Measurements from ENCODE around the gene E4F1. TPM values are rescaled to one million over a fixed set of nuclear protein-coding genes. Genes with fewer than 3 reads are reported as not detected.

The E4F1 gene
- total RNA-seq, 1 experiment from 2014 or later = 30.1 TPM

DNA sequence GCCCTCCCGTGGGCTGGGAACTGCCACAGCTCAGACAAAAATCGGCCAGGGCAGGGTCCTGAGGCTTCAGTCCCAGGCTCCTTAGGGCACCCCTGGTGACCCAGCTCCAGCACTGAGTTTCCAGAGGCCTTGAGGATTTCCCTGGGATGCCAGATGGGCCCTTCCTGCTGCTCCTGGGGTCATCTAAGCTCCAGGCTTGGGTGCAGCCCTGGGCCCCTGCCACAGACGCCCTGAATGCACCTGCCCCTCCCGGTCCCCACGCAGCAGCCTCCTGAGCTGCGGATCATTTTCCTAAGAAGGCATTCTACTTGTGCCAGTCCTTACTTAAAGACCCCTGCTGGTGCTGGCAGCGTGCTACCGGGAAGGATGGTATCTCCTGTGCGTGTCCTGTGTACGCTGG lies 50.5 kb downstream of the E4F1 start:
- POLR2A ChIA-PET = no interaction called here
- H3K4me3 ChIP-seq (ENCODE audit: low read depth, low read length) = no peak overlapping the region
- H3K9me3 ChIP-seq = no peaks in the 10 kb centered on the region
- CTCF ChIA-PET = no interaction called here
- Mint-ChIP-seq H3K4me3 (ENCODE audit: unreplicated experiment) (no peak overlapping the region), H3K27ac (ENCODE audit: unreplicated experiment) (no peak overlapping the region), H3K4me1 (ENCODE audit: low read depth, unreplicated experiment) (peaks cover 7% of the 10 kb centered on the region), H3K36me3 (ENCODE audit: insufficient read depth, unreplicated experiment) (peaks cover 14% of the 10 kb centered on the region), H3K9me3 (ENCODE audit: unreplicated experiment) (no peaks in the 10 kb centered on the region), H3K27me3 (ENCODE audit: insufficient read depth, unreplicated experiment) (no peaks in the 10 kb centered on the region)
- no peaks in the 10 kb centered on the region for H3K27me3 ChIP-seq (replicated peaks; ENCODE audit: control insufficient read depth, insufficient read depth, low read length)
- no peak for DNase-seq
- intact Hi-C loops (cut with micrococcal nuclease; ENCODE audit: unreplicated experiment) = no loop called here
- no peaks in the 10 kb centered on the region for H3K36me3 ChIP-seq (ENCODE audit: control insufficient read depth, insufficient read depth, low read length)
- H3K4me1 ChIP-seq = 0 out of 2 replicates have a peak, but pooled peaks cover 6% of the 10 kb centered on the region
- BruUV-seq (replicated peaks) = no TSS peak
- TF ChIP-seq, protein P1, sequence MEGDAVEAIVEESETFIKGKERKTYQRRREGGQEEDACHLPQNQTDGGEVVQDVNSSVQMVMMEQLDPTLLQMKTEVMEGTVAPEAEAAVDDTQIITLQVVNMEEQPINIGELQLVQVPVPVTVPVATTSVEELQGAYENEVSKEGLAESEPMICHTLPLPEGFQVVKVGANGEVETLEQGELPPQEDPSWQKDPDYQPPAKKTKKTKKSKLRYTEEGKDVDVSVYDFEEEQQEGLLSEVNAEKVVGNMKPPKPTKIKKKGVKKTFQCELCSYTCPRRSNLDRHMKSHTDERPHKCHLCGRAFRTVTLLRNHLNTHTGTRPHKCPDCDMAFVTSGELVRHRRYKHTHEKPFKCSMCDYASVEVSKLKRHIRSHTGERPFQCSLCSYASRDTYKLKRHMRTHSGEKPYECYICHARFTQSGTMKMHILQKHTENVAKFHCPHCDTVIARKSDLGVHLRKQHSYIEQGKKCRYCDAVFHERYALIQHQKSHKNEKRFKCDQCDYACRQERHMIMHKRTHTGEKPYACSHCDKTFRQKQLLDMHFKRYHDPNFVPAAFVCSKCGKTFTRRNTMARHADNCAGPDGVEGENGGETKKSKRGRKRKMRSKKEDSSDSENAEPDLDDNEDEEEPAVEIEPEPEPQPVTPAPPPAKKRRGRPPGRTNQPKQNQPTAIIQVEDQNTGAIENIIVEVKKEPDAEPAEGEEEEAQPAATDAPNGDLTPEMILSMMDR (IDR thresholded peaks at IDR 0.05; ENCODE audit: insufficient read depth in 1 of 2, low read depth in 1 of 2, low read length in 1 of 2, severe bottlenecking in 1 of 2, unreplicated experiment in 1 of 2) = no peak

DNA sequence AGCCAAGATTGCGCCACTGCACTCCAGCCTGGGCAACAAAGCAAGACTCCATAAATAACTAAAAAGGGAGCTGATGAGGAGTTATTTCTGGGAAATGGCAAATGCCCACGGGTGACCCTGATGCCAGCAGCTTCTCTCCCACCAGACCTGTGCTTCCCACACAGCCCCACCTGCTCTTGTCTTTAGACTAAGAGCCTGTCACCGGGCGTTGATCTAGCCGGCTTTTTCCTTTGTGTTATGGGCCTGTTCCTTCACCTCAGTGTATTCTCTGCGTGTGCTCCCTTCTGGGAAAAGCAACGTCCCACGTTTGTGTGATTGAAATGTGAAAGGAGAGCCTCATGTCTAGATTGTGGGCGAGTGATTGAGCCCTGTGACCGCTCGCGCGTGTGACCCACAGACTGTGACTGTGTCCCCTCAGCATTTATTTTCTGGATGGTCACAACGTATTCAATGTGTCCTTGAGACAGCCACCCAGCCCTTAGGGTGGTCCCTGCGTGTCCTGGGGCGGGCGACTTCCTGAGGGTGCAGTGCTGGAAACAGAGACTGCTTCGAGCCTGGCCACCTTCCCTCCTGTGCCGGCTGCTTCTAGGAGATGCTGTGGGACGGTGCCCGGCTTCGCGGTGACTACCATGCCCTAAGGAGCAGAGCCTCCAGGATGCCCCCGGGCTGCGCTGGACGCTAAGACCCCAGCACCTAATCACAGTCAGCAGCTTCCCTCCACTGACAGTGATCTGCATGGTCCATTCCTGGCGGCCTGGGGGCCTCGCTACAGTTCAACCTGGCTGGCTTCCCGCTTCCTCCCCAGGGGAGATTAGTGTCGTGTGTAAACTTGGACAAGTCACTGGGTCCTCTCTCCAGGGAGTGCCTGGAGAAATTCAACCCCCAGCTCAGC lies 52.3 kb downstream of the E4F1 start:
- ChIA-PET CTCF (no interaction called here), POLR2A (interaction anchor here (0.6 kb wide), 3 partner anchors 10 to 255 kb away, joined by 4 to 6 read pairs (median 5); partner anchors contain the start of gene CEMP1)
- Histone ChIP-seq H3K9me3 (no peaks in the 10 kb centered on the region), H3K4me3 (ENCODE audit: low read depth, low read length) (no peak overlapping the region), H3K36me3 (ENCODE audit: control insufficient read depth, insufficient read depth, low read length) (no peaks in the 10 kb centered on the region), H3K4me1 (no peaks in the 10 kb centered on the region), H3K27me3 (replicated peaks; ENCODE audit: control insufficient read depth, insufficient read depth, low read length) (no peaks in the 10 kb centered on the region)
- Mint-ChIP-seq H3K4me1 (ENCODE audit: low read depth, unreplicated experiment) (no peaks in the 10 kb centered on the region), H3K36me3 (ENCODE audit: insufficient read depth, unreplicated experiment) (peaks cover 8% of the 10 kb centered on the region), H3K27ac (ENCODE audit: unreplicated experiment) (no peak overlapping the region), H3K27me3 (ENCODE audit: insufficient read depth, unreplicated experiment) (peaks cover 2% of the 10 kb centered on the region), H3K4me3 (ENCODE audit: unreplicated experiment) (no peak overlapping the region), H3K9me3 (ENCODE audit: unreplicated experiment) (no peaks in the 10 kb centered on the region)
- no peak for DNase-seq
- intact Hi-C loops (cut with micrococcal nuclease; ENCODE audit: unreplicated experiment) = no loop called here
- TF ChIP-seq, protein P1 (IDR thresholded peaks at IDR 0.05; ENCODE audit: insufficient read depth in 1 of 2, low read depth in 1 of 2, low read length in 1 of 2, severe bottlenecking in 1 of 2, unreplicated experiment in 1 of 2) = no peak
- no TSS peak for BruUV-seq (replicated peaks)

DNA sequence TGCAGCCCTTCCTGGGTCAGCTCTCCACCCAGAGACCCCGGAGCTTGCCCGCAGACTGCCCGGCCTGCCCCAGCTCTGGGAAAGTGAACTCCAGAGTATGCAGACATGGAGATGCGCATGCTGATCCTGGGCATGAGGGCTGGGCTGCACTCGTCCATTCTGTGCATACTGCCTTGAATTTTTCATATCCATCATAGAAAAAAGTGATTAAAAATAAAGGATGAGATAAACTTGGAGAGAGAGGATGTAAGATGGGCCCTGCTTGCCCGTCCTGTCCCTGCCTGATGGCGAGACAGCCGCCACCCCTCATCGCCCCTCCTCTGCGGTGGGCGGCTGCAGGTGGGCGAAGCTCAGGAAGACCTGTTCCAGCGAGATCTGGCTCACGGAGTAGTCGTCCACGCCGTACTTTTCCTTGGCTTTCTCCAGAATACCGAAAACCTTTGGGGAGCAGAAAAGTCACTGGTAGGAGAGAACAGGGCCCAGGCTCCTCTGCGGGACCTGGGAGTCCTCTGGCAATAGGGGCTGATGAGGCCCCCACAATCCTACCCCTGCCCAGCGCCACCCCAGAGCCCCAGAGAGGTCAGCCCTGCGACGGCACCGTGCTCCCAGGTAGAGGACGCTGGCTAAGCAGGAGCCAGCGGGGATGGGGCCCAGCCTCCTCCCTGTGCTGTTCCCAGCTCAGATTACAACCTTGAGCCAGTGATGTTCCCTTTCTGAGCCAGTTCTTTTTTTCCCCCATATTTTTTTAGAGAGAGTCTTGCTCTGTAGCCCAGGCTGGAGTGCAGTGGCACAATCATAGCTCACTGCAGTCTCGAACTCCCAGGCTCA lies 53.2 kb downstream of the E4F1 start:
- TF ChIP-seq, protein P1 (IDR thresholded peaks at IDR 0.05; ENCODE audit: insufficient read depth in 1 of 2, low read depth in 1 of 2, low read length in 1 of 2, severe bottlenecking in 1 of 2, unreplicated experiment in 1 of 2) = no peak
- peaks cover 3% of the 10 kb centered on the region for H3K27me3 Mint-ChIP-seq (ENCODE audit: insufficient read depth, unreplicated experiment)
- no peaks in the 10 kb centered on the region for H3K9me3 Mint-ChIP-seq (ENCODE audit: unreplicated experiment)
- no peak for DNase-seq
- Histone ChIP-seq H3K36me3 (ENCODE audit: control insufficient read depth, insufficient read depth, low read length) (no peaks in the 10 kb centered on the region), H3K4me1 (no peaks in the 10 kb centered on the region), H3K4me3 (ENCODE audit: low read depth, low read length) (no peak overlapping the region), H3K27me3 (replicated peaks; ENCODE audit: control insufficient read depth, insufficient read depth, low read length) (no peaks in the 10 kb centered on the region), H3K9me3 (no peaks in the 10 kb centered on the region)
- no peaks in the 10 kb centered on the region for H3K4me1 Mint-ChIP-seq (ENCODE audit: low read depth, unreplicated experiment)
- BruUV-seq (replicated peaks) = no TSS peak
- no peak overlapping the region for H3K27ac Mint-ChIP-seq (ENCODE audit: unreplicated experiment)
- POLR2A ChIA-PET = interaction anchor here (0.6 kb wide), 1 partner anchor 11 kb away, joined by 5 read pairs; no protein-coding TSS in a partner anchor
- CTCF ChIA-PET = no interaction called here
- intact Hi-C loops (cut with micrococcal nuclease; ENCODE audit: unreplicated experiment) = no loop called here
- H3K36me3 Mint-ChIP-seq (ENCODE audit: insufficient read depth, unreplicated experiment) = peaks cover 6% of the 10 kb centered on the region
- H3K4me3 Mint-ChIP-seq (ENCODE audit: unreplicated experiment) = no peak overlapping the region

All from Caco-2 (cell line).